Stimulated activated CD8-positive, alpha-beta memory T cell treated with anti-CD3 and anti-CD28 coated beads, Interleukin-15, amount 100 ng/mL, for 1 hour (primary cell): ENCODE results near the gene ATP8A2.
"Not testable (repeated sequence)": the region's sequence is repeated elsewhere in the genome, so short reads cannot be mapped to it uniquely, and the experiment has no call there.

ENCODE experiments used
- DNase-seq: peaks from one replicate; pipeline ENCODE4 v3.0.0-alpha.2; 2020; ENCODE audit warnings: low read depth

ATP8A2 gene

GRCh38 chr13:25768376-25768775 lies 396.6 kb downstream of the ATP8A2 start:
- DNase-seq, result no peak

- DNase-seq, result no peak
These were observed 397.1 kb downstream of the ATP8A2 start for GRCh38 chr13:25768838-25769237.

DNA sequence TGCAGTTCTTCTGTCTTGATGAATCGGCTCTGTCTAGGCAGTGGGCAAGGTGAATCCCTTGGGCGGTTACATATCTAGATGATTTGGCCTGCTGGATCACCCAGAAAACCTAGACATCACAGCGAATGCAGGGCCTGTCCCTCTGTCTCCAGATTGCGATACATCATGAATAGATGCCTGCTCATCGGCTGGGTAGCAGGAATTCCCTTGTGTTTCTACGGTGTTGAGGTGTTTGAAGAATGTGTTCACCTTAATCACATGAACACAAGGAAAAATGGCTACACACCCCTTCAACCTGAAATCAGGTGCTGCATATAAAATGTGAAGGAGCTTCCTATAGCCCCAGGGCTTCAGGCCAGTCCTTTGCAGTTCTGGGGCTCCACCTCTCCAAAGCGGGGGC lies 398.8 kb downstream of the ATP8A2 start:
- DNase-seq, result no peak

GRCh38 chr13:25771202-25771601 lies 399.4 kb downstream of the ATP8A2 start:
- DNase-seq, result no peak

GRCh38 chr13:25771641-25772478 lies 400.1 kb downstream of the ATP8A2 start:
- no peak for DNase-seq

DNA sequence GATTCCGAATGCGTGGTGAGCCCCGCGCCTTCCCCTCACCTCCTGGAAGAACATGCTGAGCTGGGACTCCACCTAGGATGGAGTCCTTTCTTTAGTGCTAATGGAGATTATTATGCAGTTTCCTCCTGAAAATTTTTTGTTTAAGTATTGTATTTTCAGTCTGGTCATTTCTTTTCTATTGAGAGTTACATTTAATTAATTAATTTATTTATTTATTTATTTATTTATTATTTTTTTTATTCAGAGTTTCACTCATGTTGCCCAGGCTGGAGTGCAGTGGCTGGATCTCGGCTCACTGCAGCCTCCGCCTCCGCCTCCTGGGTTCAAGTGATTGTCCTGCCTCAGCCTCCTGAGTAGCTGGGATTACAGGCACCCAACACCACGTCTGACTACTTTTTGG lies 400.8 kb downstream of the ATP8A2 start:
- not testable (repeated sequence) for DNase-seq

DNA sequence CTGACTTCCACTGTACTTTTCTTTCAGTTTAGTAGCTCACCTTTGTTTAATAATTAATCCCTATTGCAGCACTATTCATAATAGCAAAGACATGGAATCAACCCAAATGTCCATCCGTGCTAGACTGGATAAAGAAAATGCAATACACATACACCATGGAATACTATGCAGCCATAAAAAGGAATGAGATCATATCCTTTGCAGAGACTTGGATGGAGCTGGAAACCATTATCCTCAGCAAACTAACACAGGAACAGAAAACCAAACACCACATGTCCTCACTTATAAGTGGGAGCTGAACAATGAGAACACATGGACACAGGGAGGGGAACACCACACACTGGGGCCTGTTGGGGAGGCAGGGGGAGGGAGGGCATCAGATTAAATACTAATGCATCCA lies 402.3 kb downstream of the ATP8A2 start:
- DNase-seq, result not testable (repeated sequence)

DNA sequence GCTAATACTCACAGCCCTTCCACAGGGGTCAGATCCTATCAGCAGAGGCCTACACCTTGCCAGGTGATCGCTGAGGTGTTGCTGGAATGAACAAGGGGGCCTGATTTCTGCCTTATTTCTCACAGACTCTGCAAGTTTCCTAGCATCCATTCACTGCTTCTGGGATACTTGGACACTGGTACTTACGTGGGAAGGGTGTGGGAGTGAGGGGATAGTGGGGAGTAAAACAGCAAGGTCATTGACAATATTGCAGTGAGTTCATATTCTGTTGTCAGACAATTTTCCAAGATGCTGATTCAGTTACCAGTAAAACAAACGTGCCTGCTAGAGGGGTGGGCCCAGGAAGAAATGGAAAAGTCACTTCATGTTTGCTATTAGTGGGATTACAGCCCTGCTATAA lies 403.5 kb downstream of the ATP8A2 start:
- DNase-seq, result no peak

DNA sequence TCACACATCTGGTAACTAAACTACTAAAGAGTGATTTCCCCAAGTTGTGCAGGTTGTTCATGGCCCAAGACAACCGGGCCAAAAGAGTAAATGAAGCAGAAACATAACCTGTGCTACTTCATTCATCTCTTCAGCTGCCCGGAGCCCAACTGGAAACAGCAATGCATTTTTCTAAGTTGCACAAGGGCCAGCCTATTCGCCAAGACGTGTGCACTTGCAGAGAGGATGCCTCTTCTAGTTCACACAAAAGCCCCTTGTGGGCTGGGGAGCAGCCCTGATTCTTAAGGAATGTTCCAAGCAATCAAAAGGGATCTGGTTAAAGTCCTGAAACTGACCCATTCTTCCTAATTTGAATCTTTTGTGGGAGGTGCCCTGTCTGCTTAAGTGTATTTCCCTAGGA lies 404.2 kb downstream of the ATP8A2 start:
- DNase-seq, result no peak

DNA sequence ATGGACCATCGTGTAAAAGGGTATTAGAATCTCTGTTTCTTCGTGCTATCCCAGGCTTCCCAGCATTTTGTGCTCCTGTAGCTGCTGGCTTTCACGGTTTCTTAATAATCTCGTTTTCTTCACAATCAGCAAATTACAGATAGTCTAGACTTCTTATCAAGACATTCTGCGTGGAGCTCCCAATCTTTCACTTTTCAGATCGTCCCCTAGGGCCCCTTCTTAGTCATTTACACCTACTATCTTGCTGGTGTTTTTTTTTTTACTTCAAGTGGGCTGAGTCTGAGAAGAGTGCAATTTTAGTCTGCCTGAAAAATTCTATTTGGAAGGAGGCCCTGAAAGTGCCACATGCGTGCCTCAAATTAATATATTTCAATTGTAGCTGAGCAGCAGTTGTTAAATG lies 404.9 kb downstream of the ATP8A2 start:
- no peak for DNase-seq

DNA sequence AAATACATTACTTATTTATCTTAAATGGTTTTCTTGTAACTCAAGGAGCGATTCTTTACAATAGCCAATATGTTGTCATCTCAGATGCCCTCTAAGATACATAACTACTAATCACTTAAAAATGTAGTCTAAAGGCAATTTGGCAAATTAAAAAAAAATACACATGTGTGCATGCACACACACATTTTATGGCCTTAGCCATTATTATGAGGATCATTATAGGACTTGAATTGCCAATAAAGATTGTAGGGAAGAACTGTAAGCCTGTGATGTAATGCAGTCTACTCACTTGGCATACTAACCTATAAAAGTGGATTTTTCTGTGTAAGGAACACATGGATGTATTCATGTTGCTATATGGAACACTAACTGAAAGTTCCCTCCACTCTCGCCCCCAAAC lies 405.7 kb downstream of the ATP8A2 start:
- no peak for DNase-seq

DNA sequence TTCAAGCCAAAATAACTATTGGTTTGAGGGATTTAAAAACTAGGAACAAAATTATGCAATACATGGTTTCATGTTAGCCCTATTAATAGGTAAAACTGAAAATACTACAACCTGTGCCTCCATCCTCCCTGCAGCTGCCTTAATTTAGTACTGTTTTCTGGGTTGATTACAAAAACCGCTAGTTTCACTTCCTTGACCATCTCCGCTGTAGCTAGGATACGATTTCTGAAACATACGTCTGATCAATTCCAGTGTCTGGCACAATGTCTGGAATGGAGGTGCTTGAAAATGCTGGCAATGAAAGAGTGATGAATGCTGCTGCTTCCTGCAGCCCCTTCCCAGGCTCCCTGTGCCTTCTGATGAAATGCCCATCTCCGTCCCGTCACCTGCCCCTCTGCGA lies 406.6 kb downstream of the ATP8A2 start:
- no peak for DNase-seq

DNA sequence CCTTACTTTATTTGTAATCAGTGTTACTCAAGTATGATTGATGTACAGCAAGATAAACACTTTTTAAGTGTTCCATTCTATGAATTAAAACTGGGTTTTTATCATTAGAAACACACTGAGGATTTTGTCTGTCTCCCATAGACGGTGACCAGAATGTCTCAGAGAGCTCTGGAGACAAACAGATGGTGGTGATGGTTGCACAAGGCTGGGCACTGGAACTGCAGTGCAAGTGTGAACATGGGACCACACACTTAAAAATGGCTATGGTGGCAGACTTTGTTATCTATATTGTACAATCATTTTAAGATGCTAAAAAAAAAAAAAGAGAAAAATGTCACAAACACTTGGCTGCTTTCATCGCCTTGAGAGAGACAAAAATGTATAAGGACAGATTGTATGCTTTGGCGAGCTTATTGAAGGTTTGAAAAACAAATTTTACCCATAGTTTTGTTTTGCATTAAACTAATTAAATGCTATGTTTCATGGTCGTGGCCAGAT lies 407.1 kb downstream of the ATP8A2 start:
- no peak for DNase-seq

DNA sequence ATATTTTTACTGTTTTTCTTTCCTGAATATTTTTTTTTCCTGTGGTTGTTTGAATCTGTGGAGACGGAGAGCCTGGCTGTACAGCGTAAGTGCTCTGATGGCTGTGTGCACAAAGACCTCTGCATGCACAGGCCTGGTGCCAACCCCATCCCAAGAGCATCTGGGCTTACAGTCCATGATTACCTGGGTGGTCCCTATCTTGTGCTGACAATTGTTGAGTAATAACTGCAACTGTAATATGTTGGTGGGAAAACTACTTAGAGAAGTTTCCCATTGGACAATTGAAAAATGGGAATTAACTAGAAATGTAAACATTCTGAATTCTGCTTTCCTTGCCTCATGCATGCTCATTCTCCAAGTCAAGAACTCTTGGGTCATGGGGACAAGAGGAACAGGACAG lies 411.3 kb downstream of the ATP8A2 start:
- no peak for DNase-seq

DNA sequence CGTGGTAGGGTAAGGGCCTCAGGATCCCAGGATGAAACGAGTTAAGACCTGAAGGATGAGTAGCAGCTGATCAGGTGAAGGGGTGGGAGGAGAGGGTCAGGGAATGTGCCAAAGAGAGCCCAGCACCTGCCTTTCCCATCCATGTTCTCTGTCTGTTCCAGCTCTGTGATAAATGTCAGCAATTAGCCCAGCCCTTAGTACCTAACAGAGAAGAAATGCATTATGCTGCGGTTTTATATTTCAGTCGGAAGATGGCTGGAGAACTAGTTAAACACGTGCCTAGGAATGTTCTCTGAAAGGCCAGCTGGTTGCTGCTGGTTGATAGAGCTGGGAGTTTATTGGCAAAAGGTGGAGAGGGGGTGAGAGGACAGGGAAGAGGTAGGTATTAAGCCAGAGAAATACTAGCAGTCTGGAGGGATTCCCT lies 411.8 kb downstream of the ATP8A2 start:
- no peak for DNase-seq

- DNase-seq, result no peak
These were observed 412.3 kb downstream of the ATP8A2 start for GRCh38 chr13:25784119-25784518.

DNA sequence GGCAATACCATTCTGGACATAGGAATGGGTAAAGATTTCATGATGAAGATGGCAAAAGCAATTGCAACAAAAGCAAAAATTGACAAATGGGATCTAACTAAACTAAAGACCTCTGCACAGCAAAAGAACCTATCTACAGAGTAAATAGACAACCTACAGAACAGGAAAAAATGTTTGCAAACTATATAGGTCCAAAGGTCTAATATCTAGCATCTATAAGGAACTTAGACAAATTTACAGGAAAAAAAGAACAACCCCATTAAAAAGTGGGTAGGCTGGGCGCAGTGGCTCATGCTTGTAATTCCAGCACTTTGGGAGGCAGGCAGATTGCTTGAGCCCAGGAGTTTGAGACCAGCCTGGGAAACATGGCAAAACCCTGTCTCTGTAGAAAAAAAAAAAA lies 418.4 kb downstream of the ATP8A2 start:
- not testable (repeated sequence) for DNase-seq

GRCh38 chr13:25795277-25795676 lies 423.5 kb downstream of the ATP8A2 start:
- DNase-seq, result no peak

DNA sequence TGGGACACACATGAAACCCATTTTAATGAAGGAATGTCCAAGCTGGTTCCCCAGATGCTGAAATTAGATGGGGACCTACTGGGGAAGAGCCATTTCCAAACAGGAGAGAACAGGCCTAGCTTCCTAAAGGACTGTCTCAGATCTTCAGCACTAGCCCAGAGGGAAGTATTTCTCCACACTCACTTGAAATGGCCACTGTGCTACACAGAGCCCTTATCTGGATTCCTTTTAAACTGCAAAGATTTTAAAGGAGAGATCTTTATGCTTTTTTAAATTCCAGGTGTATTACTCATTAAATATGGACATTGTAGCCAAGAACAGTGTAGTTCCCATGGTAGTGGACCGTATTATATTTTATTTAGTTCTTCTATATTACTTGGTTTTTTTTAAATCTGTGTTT lies 424.7 kb downstream of the ATP8A2 start:
- no peak for DNase-seq

GRCh38 chr13:25798998-25799397 lies 427.2 kb downstream of the ATP8A2 start:
- DNase-seq, result no peak

- DNase-seq, result no peak
These were observed 428.7 kb downstream of the ATP8A2 start for GRCh38 chr13:25800523-25800922.

DNA sequence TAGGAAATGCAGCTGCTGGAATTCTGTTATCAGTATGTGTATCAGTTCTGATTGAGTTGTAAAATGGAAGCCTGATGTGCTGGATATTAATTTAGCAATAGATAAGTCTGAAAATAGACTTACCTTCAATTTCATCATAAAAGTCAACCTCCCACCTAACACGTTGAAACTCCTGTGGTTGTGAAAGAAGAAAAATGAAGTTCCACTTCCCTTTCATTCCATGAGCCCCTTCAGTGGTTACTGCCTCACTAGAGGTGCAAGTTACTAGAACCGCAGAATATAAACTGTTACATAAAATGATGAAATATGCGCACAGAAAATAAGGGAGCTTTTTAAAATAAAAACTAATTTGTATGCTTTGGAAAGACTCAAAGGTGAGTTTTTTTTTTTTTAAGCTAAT lies 430.8 kb downstream of the ATP8A2 start:
- no peak for DNase-seq

DNA sequence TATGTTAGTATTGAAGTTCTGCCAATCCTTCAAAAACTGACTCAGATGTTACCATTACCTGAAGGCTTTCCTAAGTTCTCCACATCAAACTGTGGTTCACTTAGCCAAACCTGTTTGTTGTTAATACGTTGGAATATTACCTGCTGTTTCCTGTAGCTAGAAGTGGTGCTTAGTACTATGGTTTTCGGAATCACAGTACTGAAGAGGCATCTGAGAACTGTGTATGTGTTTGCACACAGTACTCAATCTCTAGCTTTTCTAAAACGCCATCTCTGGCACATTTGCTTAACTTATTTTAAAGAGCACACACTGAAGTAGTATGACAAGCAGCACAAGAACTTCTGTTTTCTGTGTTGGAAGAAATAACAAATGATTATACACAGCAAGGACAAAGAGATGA lies 431.9 kb downstream of the ATP8A2 start:
- no peak for DNase-seq
